ENCODE measurements around the gene MGME1. TPM values are rescaled to one million over a fixed set of nuclear protein-coding genes. Genes with fewer than 3 reads are reported as not detected.

MGME1 gene
- total and polyA plus RNA-seq, 2 of the 13 experiments (the other 11 are each of a cell fraction or from before 2014, with no cell fraction given), result 36.7 to 66.6 TPM

- TF ChIP-seq ZNF318 (CRISPR knock-in tag; IDR thresholded peaks at IDR 0.05) (no peak), SMYD3 (CRISPR knock-in tag; IDR thresholded peaks at IDR 0.05) (0 out of 2 replicates have a peak, but pooled peaks have one; percentile 54), MAFK (conservative IDR thresholded peaks at IDR 0.05 in 1 of 2, IDR thresholded peaks at IDR 0.05 in 1 of 2; ENCODE audit: low read length in 2 of 2) (peak; percentile 100), SIN3B (IDR thresholded peaks at IDR 0.05; ENCODE audit: low read length) (peak; percentile 3; the same call in 1 of the 2 replicates), E2F1 (CRISPR knock-in tag; IDR thresholded peaks at IDR 0.05) (0 out of 2 replicates have a peak, but pooled peaks have one; percentile 8), MBD4 (IDR thresholded peaks at IDR 0.05; ENCODE audit: borderline replicate concordance, low read length) (0 out of 2 replicates have a peak, but pooled peaks have one; percentile 1), MXD3 (CRISPR knock-in tag; IDR thresholded peaks at IDR 0.05) (no peak), ZFP1 (CRISPR knock-in tag; IDR thresholded peaks at IDR 0.05) (0 out of 2 replicates have a peak, but pooled peaks have one; percentile 19), ARID2 (CRISPR knock-in tag; IDR thresholded peaks at IDR 0.05; ENCODE audit: borderline replicate concordance) (0 out of 2 replicates have a peak, but pooled peaks have one; percentile 39), ZNF460 (CRISPR knock-in tag; IDR thresholded peaks at IDR 0.05; ENCODE audit: borderline replicate concordance) (no peak), ZNF607 (CRISPR knock-in tag; IDR thresholded peaks at IDR 0.05; ENCODE audit: borderline replicate concordance) (no peak), MAFF (IDR thresholded peaks at IDR 0.05; ENCODE audit: low read depth, low read length) (peak; percentile 100), MAFG (CRISPR knock-in tag; IDR thresholded peaks at IDR 0.05) (0 out of 2 replicates have a peak, but pooled peaks have one; percentile 46), ZNF343 (CRISPR knock-in tag; IDR thresholded peaks at IDR 0.05) (peak; percentile 36; the same call in 1 of the 2 replicates)
Measured at GRCh38 chr20:17964632-17965031, 4.2 kb upstream of the MGME1 start (continued).

Data from HepG2 (cell line).